H1 (cell line): Measurements from ENCODE around the gene ADH1C. TPM values are rescaled to one million over a fixed set of nuclear protein-coding genes. Genes with fewer than 3 reads are reported as not detected.

Source experiments
- CTCF ChIA-PET: fragments of 300-600 bp; sonication (Branson Sonifier 250); formaldehyde crosslinking; loops from one replicate; lab custom pipeline; 2021; ENCODE audit not compliant: partially characterized antibody; lab: Charles Lee
- POLR2A ChIA-PET: fragments of 300-600 bp; sonication (Branson Sonifier 250); formaldehyde crosslinking; loops from one replicate; lab custom pipeline; 2021; ENCODE audit warnings: inconsistent platforms; ENCODE audit not compliant: partially characterized antibody; lab: Charles Lee
- DNase-seq, 2 experiments: peaks; one replicate each; pipeline versions ENCODE4 v3.0.0 to v3.0.0-alpha.2; 2010 to 2022; ENCODE audit warnings: low spot score in 2 of 2, low read depth in 1 of 2, mixed read lengths in 1 of 2
- FAIRE-seq: peaks from 2 replicates; lab custom pipeline; 2011; peaks lifted over from hg19 to GRCh38; lab: Jason Lieb, UNC
- H2AFZ ChIP-seq: 2 replicates; pipeline ENCODE4 v1.8.1; 2012; ENCODE audit warnings: low read length, inconsistent platforms
- H2AK5ac ChIP-seq: 2 replicates; pipeline ENCODE4 v1.6.1; 2013; ENCODE audit warnings: low read depth, low read length
- H2BK120ac ChIP-seq: replicated peaks from 2 replicates; pipeline ENCODE3; 2013; ENCODE audit warnings: low read depth, low read length, inconsistent platforms
- H2BK12ac ChIP-seq: 2 replicates; pipeline ENCODE4 v1.6.1; 2013; ENCODE audit warnings: low read depth, low read length
- H2BK15ac ChIP-seq: 2 replicates; pipeline ENCODE4 v1.6.1; 2013; ENCODE audit warnings: low read length
- H2BK20ac ChIP-seq: 2 replicates; pipeline ENCODE4 v1.6.1; 2013; ENCODE audit warnings: low read length
- H2BK5ac ChIP-seq: 2 replicates; pipeline ENCODE4 v1.6.1; 2013; ENCODE audit warnings: low read depth, low read length
- H3K14ac ChIP-seq: 2 replicates; pipeline ENCODE4 v1.6.1; 2013; ENCODE audit warnings: inconsistent platforms; ENCODE audit not compliant: insufficient read length
- H3K18ac ChIP-seq: 2 replicates; pipeline ENCODE4 v1.6.1; 2013; ENCODE audit warnings: low read length; ENCODE audit errors: extremely low read depth
- H3K23ac ChIP-seq: 2 replicates; pipeline ENCODE4 v1.6.1; 2013; ENCODE audit warnings: inconsistent platforms; ENCODE audit not compliant: insufficient read length
- H3K23me2 ChIP-seq: 2 replicates; pipeline ENCODE4 v1.6.1; 2013; ENCODE audit warnings: low read depth, low read length
- H3K27ac ChIP-seq: 2 replicates; pipeline ENCODE4 v1.6.1; 2011; ENCODE audit warnings: low read depth, low read length, inconsistent platforms
- H3K27me3 ChIP-seq, 4 experiments: replicated peaks in 1 of 4; 1 replicate in 1 of 4; 2 replicates in 3 of 4; pipeline versions ENCODE4 v1.6.1 to v1.8.1; 2011 to 2013; ENCODE audit warnings: low read length in 3 of 4, mild to moderate bottlenecking in 3 of 4, inconsistent platforms in 2 of 4, mixed read lengths in 2 of 4, moderate library complexity in 1 of 4; ENCODE audit not compliant: control insufficient read depth in 3 of 4, insufficient read depth in 3 of 4; ENCODE audit errors: extremely low read depth in 1 of 4
- H3K36me3 ChIP-seq, 4 experiments: 2 replicates each; pipeline versions ENCODE4 v1.6.1 to v1.8.1; 2011 to 2013; ENCODE audit warnings: mild to moderate bottlenecking in 4 of 4, low read length in 3 of 4, moderate library complexity in 2 of 4, control low read depth in 1 of 4, inconsistent platforms in 1 of 4; ENCODE audit not compliant: insufficient read depth in 4 of 4, control insufficient read depth in 2 of 4
- H3K4ac ChIP-seq: replicated peaks from 2 replicates; pipeline ENCODE3; 2013; ENCODE audit warnings: low read length, low read depth, mixed read lengths, inconsistent platforms; ENCODE audit not compliant: insufficient read length
- H3K4me1 ChIP-seq, 4 experiments: replicated peaks in 1 of 4; 1 replicate in 1 of 4; 2 replicates in 3 of 4; pipeline versions ENCODE4 v1.6.1 to v1.8.1; 2011 to 2013; ENCODE audit warnings: low read length in 3 of 4, inconsistent platforms in 2 of 4, mixed read lengths in 1 of 4; ENCODE audit not compliant: insufficient read depth in 4 of 4, control insufficient read depth in 3 of 4
- H3K4me2 ChIP-seq, 2 experiments: 2 replicates each; pipeline versions ENCODE4 v1.6.1 to v1.8.1; 2011 to 2013; ENCODE audit warnings: low read depth in 2 of 2, low read length in 2 of 2, control low read depth in 1 of 2, inconsistent platforms in 1 of 2, mild to moderate bottlenecking in 1 of 2; ENCODE audit not compliant: insufficient read depth in 1 of 2
- H3K4me3 ChIP-seq, 4 experiments: fragments of 200-600, 300-600 bp in 1 of 4; sonication (generic), shearing (Covaris generic), sonication (Bioruptor Twin) in 1 of 4; 2 replicates each; pipeline versions ENCODE4 v1.5.1 to v1.8.1; 2011 to 2016; ENCODE audit warnings: low read length in 4 of 4, low read depth in 3 of 4, control low read depth in 2 of 4, inconsistent platforms in 2 of 4, mild to moderate bottlenecking in 2 of 4, mixed read lengths in 1 of 4, moderate library complexity in 1 of 4; ENCODE audit not compliant: insufficient read depth in 2 of 4; ENCODE audit errors: extremely low read depth in 1 of 4
- H3K56ac ChIP-seq: replicated peaks from 2 replicates; pipeline ENCODE3; 2013; ENCODE audit warnings: low read depth, mild to moderate bottlenecking, mixed read lengths, low read length, inconsistent platforms; ENCODE audit not compliant: insufficient read length
- H3K79me1 ChIP-seq: 2 replicates; pipeline ENCODE4 v1.6.1; 2013; ENCODE audit warnings: low read depth, low read length, control low read depth
- H3K79me2 ChIP-seq, 2 experiments: 2 replicates each; pipeline versions ENCODE4 v1.6.1 to v1.8.1; 2012 to 2013; ENCODE audit warnings: low read length in 2 of 2, mild to moderate bottlenecking in 2 of 2, inconsistent platforms in 1 of 2; ENCODE audit not compliant: insufficient read depth in 2 of 2, control insufficient read depth in 1 of 2
- H3K9ac ChIP-seq, 4 experiments: replicated peaks in 1 of 4; 1 replicate in 1 of 4; 2 replicates in 3 of 4; pipeline versions ENCODE4 v1.6.1 to v1.8.1; 2011 to 2013; ENCODE audit warnings: low read depth in 3 of 4, low read length in 3 of 4, control low read depth in 2 of 4, mild to moderate bottlenecking in 2 of 4, moderate library complexity in 2 of 4, inconsistent platforms in 1 of 4; ENCODE audit errors: extremely low read depth in 1 of 4
- H3K9me3 ChIP-seq, 2 experiments: 2 replicates each; pipeline versions ENCODE4 v1.6.1 to v1.8.1; 2012 to 2013; ENCODE audit warnings: mild to moderate bottlenecking in 2 of 2, moderate library complexity in 2 of 2, control low read depth in 1 of 2, inconsistent platforms in 1 of 2, low read depth in 1 of 2, low read length in 1 of 2, mixed read lengths in 1 of 2; ENCODE audit not compliant: insufficient read depth in 2 of 2
- H4K20me1 ChIP-seq, 2 experiments: replicated peaks in 1 of 2; 2 replicates each; pipeline versions ENCODE3 to v1.8.1; 2011 to 2013; ENCODE audit warnings: inconsistent platforms in 2 of 2, low read length in 2 of 2, mild to moderate bottlenecking in 1 of 2; ENCODE audit not compliant: insufficient read depth in 2 of 2, control insufficient read depth in 1 of 2
- H4K5ac ChIP-seq: 2 replicates; pipeline ENCODE4 v1.6.1; 2013; ENCODE audit warnings: low read length, low read depth, mixed read lengths, inconsistent platforms; ENCODE audit not compliant: insufficient read length
- H4K8ac ChIP-seq: 2 replicates; pipeline ENCODE4 v1.8.0; 2013; ENCODE audit warnings: mild to moderate bottlenecking, moderate library complexity, low read length, inconsistent platforms; ENCODE audit not compliant: insufficient read depth; ENCODE audit errors: extremely low read depth
- H4K91ac ChIP-seq: replicated peaks from 2 replicates; pipeline ENCODE3; 2013; ENCODE audit warnings: low read length, mixed read lengths, inconsistent platforms; ENCODE audit not compliant: insufficient read length
- ASH2L ChIP-seq: fragments of 200-600, 300-600 bp; sonication (generic); IDR thresholded peaks from one replicate; pipeline ENCODE4 v1.7.1; 2017; ENCODE audit warnings: low read length
- ATF2 ChIP-seq: IDR thresholded peaks from 2 replicates; pipeline ENCODE4 v1.6.1; 2012; ENCODE audit warnings: low read length, inconsistent platforms
- CHD1 ChIP-seq: IDR thresholded peaks from 2 replicates; pipeline ENCODE4 v1.6.1; 2012; ENCODE audit warnings: low read depth, low read length, improper control_type of control experiment
- CHD2 ChIP-seq: IDR thresholded peaks from 2 replicates; pipeline ENCODE4 v1.6.1; 2012; ENCODE audit warnings: low read length, improper control_type of control experiment
- GABPA ChIP-seq: IDR thresholded peaks from 2 replicates; pipeline ENCODE4 v1.6.1; 2011; ENCODE audit warnings: mild to moderate bottlenecking, low read length, moderate library complexity, borderline replicate concordance; ENCODE audit not compliant: insufficient read depth
- MAX ChIP-seq: IDR thresholded peaks from 2 replicates; pipeline ENCODE4 v1.6.1; 2012; ENCODE audit warnings: inconsistent platforms
- RBBP5 ChIP-seq: IDR thresholded peaks from 2 replicates; pipeline ENCODE4 v1.7.1; 2012; ENCODE audit warnings: low read depth, mild to moderate bottlenecking, inconsistent platforms, low read length, moderate library complexity, borderline replicate concordance
- SP4 ChIP-seq: IDR thresholded peaks from 2 replicates; pipeline ENCODE4 v1.6.1; 2012; ENCODE audit warnings: low read length, inconsistent platforms
- SUZ12 ChIP-seq: fragments of 200-600 bp; sonication (generic); IDR thresholded peaks from 2 replicates; pipeline ENCODE4 v1.6.1; 2012; ENCODE audit warnings: mild to moderate bottlenecking, inconsistent platforms, low read length, moderate library complexity, mixed read lengths
- TCF12 ChIP-seq: IDR thresholded peaks from 2 replicates; pipeline ENCODE4 v1.6.1; 2011; ENCODE audit warnings: low read depth, mild to moderate bottlenecking, low read length
- WGBS, 2 experiments: shearing (Covaris generic) in 1 of 2; methylation state at CpG; one replicate each; pipeline versions ENCODE4 v1.1.6 to v1.1.7; 2013 to 2015; ENCODE audit warnings: low lambda C conversion rate in 2 of 2, mixed read lengths in 2 of 2, inconsistent platforms in 1 of 2, low coverage in 1 of 2, missing lambda C conversion rate in 1 of 2; ENCODE audit not compliant: insufficient replicate concordance in 2 of 2, insufficient coverage in 1 of 2, insufficient read length in 1 of 2; ENCODE audit errors: extremely low coverage in 1 of 2, missing lambda C conversion rate in 1 of 2; 5-methylcytosine and 5-hydroxymethylcytosine counted together
- polyA plus RNA-seq, 7 experiments: library from polyadenylated mRNA; depleted of rRNA in 3 of 7; stranded (reverse) in 5 of 7; unstranded in 2 of 7; fragments of >200 nt in 5 of 7; fragments of 200-250 nt in 2 of 7; gene quantifications; 1 replicate in 5 of 7; 2 replicates in 1 of 7; 4 replicates in 1 of 7; pipeline versions ENCODE4 v1.2.1 to v1.2.3, GENCODE V29; 2011 to 2013; ENCODE audit warnings: missing spikeins in 2 of 7, mixed read lengths in 2 of 7
- total RNA-seq: library from RNA; stranded (reverse); fragmentation: NEBNext Ultra II Directional; extraction: Animal tissue kit (Norgen Biotek cat#: 25700); gene quantifications from 2 replicates; pipeline ENCODE4 v1.2.1, GENCODE V29; 2021

The ADH1C gene
- total and polyA plus RNA-seq, 2 of the 8 experiments (the other 6 are each of a cell fraction or from before 2014, with no cell fraction given), result not detected

GRCh38 chr4:99321241-99322191, 31.0 kb downstream of the ADH1C start, which contains the start of gene ADH1B:
ADH1B (minus strand) TSS chr4:99321401; CDS start chr4:99321331, 70 bp downstream.
- Histone ChIP-seq H2BK120ac (no peak within 1 kb of the TSS), H3K4me2 (peak within 1 kb of the TSS; percentile 5 to 42; a peak in 2 of 4 replicates), H3K9me3 (no peaks in the 10 kb centered on the region), H3K27me3 (no peaks in the 10 kb centered on the region), H2BK20ac (no peak within 1 kb of the TSS), H4K91ac (no peak within 1 kb of the TSS), H3K4ac (no peak within 1 kb of the TSS), H3K27ac (no peak within 1 kb of the TSS), H4K20me1 (no peaks in the 10 kb centered on the region), H3K56ac (no peak within 1 kb of the TSS), H2BK12ac (peak within 1 kb of the TSS; percentile 23; the same call in 1 of the 2 replicates), H3K23me2 (no peaks in the 10 kb centered on the region), H3K18ac (no peak within 1 kb of the TSS), H3K36me3 (no peaks in the 10 kb centered on the region), H3K79me2 (no peaks in the 10 kb centered on the region), H4K8ac (no peak within 1 kb of the TSS), H3K4me1 (peaks cover 0 to 3% (median 3%) of the 10 kb centered on the region in 4 experiments; a peak in 2 of 7 replicates), H3K79me1 (no peaks in the 10 kb centered on the region), H2AFZ (peak within 1 kb of the TSS; percentile 98), H2BK5ac (no peak within 1 kb of the TSS), H2AK5ac (no peak within 1 kb of the TSS), H3K9ac (no peak within 1 kb of the TSS), H3K23ac (no peak within 1 kb of the TSS), H4K5ac (no peak within 1 kb of the TSS), H2BK15ac (no peak within 1 kb of the TSS), H3K14ac (no peak within 1 kb of the TSS), H3K4me3 (no peak within 1 kb of the TSS; a peak in 1 of 8 replicates)
- DNase-seq (no peak), FAIRE-seq (no peak)
- ChIA-PET CTCF (interaction anchor here (0.5 to 0.6 kb wide), 2 partner anchors 163 to 231 kb away, joined by 3 to 4 read pairs; no protein-coding TSS in a partner anchor), POLR2A (no interaction called here)
- WGBS, 2 experiments, result 58% methylated on average over 8 of the region's 8 CpGs; no CpG with 5 or more reads in 1 of the 2 experiments
- TF ChIP-seq MAX, result 0 out of 2 replicates have a peak, but pooled peaks have one; percentile 16
- no peak for TF ChIP-seq GABPA
- no peak for TF ChIP-seq SUZ12
- TF ChIP-seq TCF12, result no peak
- no peak for TF ChIP-seq CHD1
- TF ChIP-seq SP4, result no peak
- no peak for TF ChIP-seq RBBP5
- no peak for TF ChIP-seq CHD2
- TF ChIP-seq ASH2L, result peak; percentile 50
- TF ChIP-seq ATF2, result no peak
